DND-41 (cell line): ENCODE data around the gene DNHD1.
A peak's percentile ranks its signal among the peaks of the same experiment; 100 is the strongest.

ENCODE experiments used
- ATAC-seq: fragments of 200-7000 bp; cut with Tn5 transposase; 3 replicates; pipeline ENCODE4 v1.9.1; 2021; ENCODE audit warnings: low read depth; ENCODE audit not compliant: insufficient read depth
- DNase-seq: peaks from one replicate; pipeline ENCODE4 v3.0.0-alpha.2; 2020
- H2AFZ ChIP-seq: 2 replicates; pipeline ENCODE4 v1.6.0; 2012; ENCODE audit warnings: low read depth, low read length
- H3K27ac ChIP-seq: 2 replicates; pipeline ENCODE4 v1.5.1; 2012; ENCODE audit warnings: low read length, inconsistent platforms
- H3K27me3 ChIP-seq: fragments of 200-600 bp; sonication (generic); 2 replicates; pipeline ENCODE4 v1.6.0; 2012; ENCODE audit warnings: low read length, mild to moderate bottlenecking, inconsistent platforms; ENCODE audit not compliant: insufficient read depth, poor library complexity
- H3K36me3 ChIP-seq: 2 replicates; pipeline ENCODE4 v1.5.1; 2012; ENCODE audit warnings: low read length, inconsistent platforms; ENCODE audit not compliant: insufficient read depth
- H3K4me1 ChIP-seq: 2 replicates; pipeline ENCODE4 v1.5.1; 2012; ENCODE audit warnings: mild to moderate bottlenecking, low read length; ENCODE audit not compliant: insufficient read depth
- H3K4me2 ChIP-seq: 2 replicates; pipeline ENCODE4 v1.6.0; 2012; ENCODE audit warnings: mild to moderate bottlenecking, moderate library complexity, low read length, inconsistent platforms; ENCODE audit not compliant: insufficient read depth
- H3K4me3 ChIP-seq, 2 experiments: fragments of 200-600 bp in 1 of 2; shearing (Covaris generic) in 1 of 2; 2 replicates each; pipeline ENCODE4 v1.5.1; 2012 to 2016; ENCODE audit warnings: inconsistent platforms in 2 of 2, low read length in 2 of 2, mild to moderate bottlenecking in 2 of 2, low read depth in 1 of 2, moderate library complexity in 1 of 2
- H3K79me2 ChIP-seq: 2 replicates; pipeline ENCODE4 v1.6.0; 2012; ENCODE audit warnings: low read length, inconsistent platforms; ENCODE audit not compliant: insufficient read depth
- H3K9ac ChIP-seq: 2 replicates; pipeline ENCODE4 v1.6.0; 2012; ENCODE audit warnings: low read depth, mild to moderate bottlenecking, inconsistent platforms, low read length, moderate library complexity
- H3K9me3 ChIP-seq: 2 replicates; pipeline ENCODE4 v1.5.1; 2012; ENCODE audit warnings: low read length, moderate library complexity, mild to moderate bottlenecking, inconsistent platforms; ENCODE audit not compliant: insufficient read depth, severe bottlenecking
- H4K20me1 ChIP-seq: 2 replicates; pipeline ENCODE4 v1.6.0; 2012; ENCODE audit warnings: low read length; ENCODE audit not compliant: insufficient read depth
- EZH2 ChIP-seq: IDR thresholded peaks from 3 replicates; pipeline ENCODE4 v1.6.1; 2012; ENCODE audit warnings: borderline replicate concordance, low read depth, mild to moderate bottlenecking, moderate library complexity, low read length, inconsistent platforms; ENCODE audit not compliant: severe bottlenecking
- TF ChIP-seq, protein P1 (sequence below): IDR thresholded peaks from 2 replicates; pipeline ENCODE4 v1.5.1; 2012; ENCODE audit warnings: borderline replicate concordance, low read length, moderate library complexity, mild to moderate bottlenecking; ENCODE audit not compliant: poor library complexity, severe bottlenecking; ENCODE audit errors: extremely low read depth

Gene DNHD1

DNA sequence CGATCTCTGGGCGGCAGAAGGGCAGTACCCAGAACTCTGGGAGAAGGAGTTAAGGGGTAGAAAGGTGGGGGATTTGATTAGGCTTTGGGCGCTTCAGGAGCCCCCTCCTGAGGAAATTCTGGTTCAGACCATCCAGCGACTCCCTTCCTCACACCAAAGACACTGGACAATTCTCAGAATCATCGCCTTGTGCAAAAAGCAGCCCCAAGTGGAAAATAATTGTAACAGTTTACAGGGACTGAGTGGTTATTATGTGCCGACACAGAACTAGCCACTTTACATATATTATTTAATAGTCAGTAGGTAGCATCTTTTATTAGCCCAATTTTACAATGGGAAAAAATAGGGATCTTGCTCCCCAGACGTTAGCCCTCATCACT lies 22.7 kb upstream of the DNHD1 start:
- TF ChIP-seq EZH2, result no peak
- TF ChIP-seq, protein P1, sequence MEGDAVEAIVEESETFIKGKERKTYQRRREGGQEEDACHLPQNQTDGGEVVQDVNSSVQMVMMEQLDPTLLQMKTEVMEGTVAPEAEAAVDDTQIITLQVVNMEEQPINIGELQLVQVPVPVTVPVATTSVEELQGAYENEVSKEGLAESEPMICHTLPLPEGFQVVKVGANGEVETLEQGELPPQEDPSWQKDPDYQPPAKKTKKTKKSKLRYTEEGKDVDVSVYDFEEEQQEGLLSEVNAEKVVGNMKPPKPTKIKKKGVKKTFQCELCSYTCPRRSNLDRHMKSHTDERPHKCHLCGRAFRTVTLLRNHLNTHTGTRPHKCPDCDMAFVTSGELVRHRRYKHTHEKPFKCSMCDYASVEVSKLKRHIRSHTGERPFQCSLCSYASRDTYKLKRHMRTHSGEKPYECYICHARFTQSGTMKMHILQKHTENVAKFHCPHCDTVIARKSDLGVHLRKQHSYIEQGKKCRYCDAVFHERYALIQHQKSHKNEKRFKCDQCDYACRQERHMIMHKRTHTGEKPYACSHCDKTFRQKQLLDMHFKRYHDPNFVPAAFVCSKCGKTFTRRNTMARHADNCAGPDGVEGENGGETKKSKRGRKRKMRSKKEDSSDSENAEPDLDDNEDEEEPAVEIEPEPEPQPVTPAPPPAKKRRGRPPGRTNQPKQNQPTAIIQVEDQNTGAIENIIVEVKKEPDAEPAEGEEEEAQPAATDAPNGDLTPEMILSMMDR, result no peak
- Histone ChIP-seq H3K4me2 (peak overlapping the region; percentile 98), H3K4me1 (peaks cover 29% of the 10 kb centered on the region), H4K20me1 (peaks cover 9% of the 10 kb centered on the region; the same call in 1 of the 2 replicates), H2AFZ (peak overlapping the region; percentile 57; the same call in 1 of the 2 replicates), H3K27me3 (no peaks in the 10 kb centered on the region), H3K27ac (no peak overlapping the region), H3K9ac (peak overlapping the region; percentile 41), H3K9me3 (no peaks in the 10 kb centered on the region), H3K36me3 (peaks cover 29% of the 10 kb centered on the region), H3K79me2 (peaks cover 6% of the 10 kb centered on the region), H3K4me3 (peak overlapping the region in 1 of 2 experiments; percentile 54; a peak in 2 of 4 replicates)
- DNase-seq, result no peak
- ATAC-seq, result no peak; the same call in 2 of the 3 replicates

DNA sequence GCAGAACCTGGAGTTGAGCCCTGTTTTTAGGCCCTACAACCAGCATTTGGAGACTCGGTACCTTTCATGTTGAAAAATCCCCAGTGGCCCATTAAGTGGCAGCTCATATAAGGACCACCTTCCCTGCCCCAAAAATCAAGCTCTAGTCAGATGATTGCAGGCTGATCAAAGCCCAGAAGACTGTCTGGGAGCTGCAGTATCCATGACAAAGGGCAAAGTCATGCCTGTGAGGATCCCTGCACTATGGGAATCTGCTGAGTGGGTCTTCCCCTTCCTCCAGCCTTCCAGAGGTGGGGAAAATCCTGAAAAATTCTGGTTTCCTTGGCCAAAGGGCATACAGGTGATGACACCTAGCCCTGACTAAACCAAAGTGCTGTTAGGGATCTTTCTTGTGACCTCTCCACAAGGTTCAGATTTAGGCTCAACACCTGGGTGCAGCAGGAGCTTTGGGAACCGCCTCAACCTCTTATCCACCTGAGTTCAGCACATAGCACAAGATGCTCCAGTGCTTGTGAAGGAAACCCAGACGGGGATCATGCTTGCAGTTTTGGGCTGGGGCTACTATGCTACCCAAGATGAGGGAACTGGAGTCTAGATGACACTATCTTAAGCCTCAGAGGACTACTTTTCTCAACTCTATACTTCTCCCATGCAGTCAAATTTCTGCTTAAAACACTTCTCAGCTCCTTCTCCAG lies 22.1 kb upstream of the DNHD1 start:
- Histone ChIP-seq H3K27me3 (no peaks in the 10 kb centered on the region), H4K20me1 (peaks cover 13% of the 10 kb centered on the region), H3K36me3 (peaks cover 35% of the 10 kb centered on the region), H3K79me2 (peaks cover 11% of the 10 kb centered on the region), H2AFZ (no peak overlapping the region), H3K9ac (no peak overlapping the region), H3K4me2 (no peak overlapping the region), H3K27ac (no peak overlapping the region), H3K4me1 (peaks cover 34% of the 10 kb centered on the region), H3K4me3 (no peak overlapping the region), H3K9me3 (no peaks in the 10 kb centered on the region)
- no peak for ATAC-seq
- DNase-seq, result no peak
- TF ChIP-seq, protein P1, result no peak

DNA sequence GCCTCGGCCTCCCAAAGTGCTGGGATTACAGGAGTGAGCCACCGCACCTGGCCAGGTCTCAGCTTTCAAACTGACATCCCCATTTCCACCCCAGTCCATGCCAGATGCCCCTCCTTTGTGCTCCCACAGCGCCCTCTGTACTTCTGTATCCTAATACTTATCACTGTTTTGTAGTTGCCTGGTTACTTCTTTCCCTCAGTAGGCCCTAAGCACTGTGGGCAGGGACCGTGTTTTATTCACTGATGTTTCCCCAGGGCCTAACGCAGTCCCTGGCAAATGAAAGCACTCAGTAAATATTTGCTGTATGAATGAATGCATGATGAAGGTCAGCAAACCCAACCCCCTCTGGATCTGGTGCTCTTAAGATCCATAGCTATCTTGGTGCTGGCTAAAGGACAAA lies 21.1 kb upstream of the DNHD1 start:
- Histone ChIP-seq H4K20me1 (peaks cover 20% of the 10 kb centered on the region), H3K79me2 (peaks cover 21% of the 10 kb centered on the region), H3K4me2 (no peak overlapping the region), H3K4me1 (peaks cover 39% of the 10 kb centered on the region), H3K36me3 (peaks cover 36% of the 10 kb centered on the region), H3K9ac (no peak overlapping the region), H3K9me3 (no peaks in the 10 kb centered on the region), H2AFZ (no peak overlapping the region), H3K27me3 (no peaks in the 10 kb centered on the region), H3K4me3 (no peak overlapping the region), H3K27ac (no peak overlapping the region)
- TF ChIP-seq EZH2, result no peak
- TF ChIP-seq, protein P1, result no peak
- DNase-seq (no peak), ATAC-seq (no peak)
